Ascending aorta (tissue), 2 donors: ENCODE measurements around the gene DYSF. TPM values are rescaled to one million over a fixed set of nuclear protein-coding genes. Genes with fewer than 3 reads are reported as not detected.

Experiments used
- DNase-seq, 2 donors: peaks; one replicate each; pipeline ENCODE4 v3.0.0-alpha.2; 2019; ENCODE audit warnings: low spot score in 2 of 2
- H3K27ac ChIP-seq, 2 donors: fragments of 200-600 bp; sonication (generic); one replicate each; pipeline ENCODE4 v1.5.1; 2016 to 2017; ENCODE audit warnings: mild to moderate bottlenecking in 1 of 2
- H3K27me3 ChIP-seq: fragments of 200-600 bp; sonication (generic); one replicate; pipeline ENCODE4 v1.5.1; 2017
- H3K36me3 ChIP-seq, 2 donors: fragments of 200-600 bp; sonication (generic); one replicate each; pipeline ENCODE4 v1.5.1; 2016
- H3K4me1 ChIP-seq, 2 donors: fragments of 200-600 bp; sonication (generic); one replicate each; pipeline ENCODE4 v1.5.1; 2016 to 2017; ENCODE audit warnings: mild to moderate bottlenecking in 1 of 2
- H3K4me3 ChIP-seq, 2 donors: fragments of 200-600 bp; sonication (generic); one replicate each; pipeline ENCODE4 v1.5.1; 2016 to 2017; ENCODE audit warnings: mild to moderate bottlenecking in 1 of 2
- H3K9me3 ChIP-seq, 2 donors: fragments of 200-600 bp; sonication (generic); one replicate each; pipeline ENCODE4 v1.5.1; 2016
- CTCF ChIP-seq, 3 experiments: fragments of 200-600 bp in 2 of 3; fragments of 450-650 bp in 1 of 3; sonication (generic) in 2 of 3; IDR thresholded peaks; one replicate each; pipeline ENCODE4 v1.5.1; 2016 to 2019; ENCODE audit warnings: antibody characterized with exemption in 3 of 3, mild to moderate bottlenecking in 1 of 3, moderate library complexity in 1 of 3
- intact Hi-C: fragments of 100-400 bp; cut with DNase I; formaldehyde crosslinking; loops from one replicate; pipeline ENCODE4 v1.15.1; 2023
- total RNA-seq: library from RNA; depleted of rRNA; stranded (reverse); fragments of >200 nt; gene quantifications from one replicate; pipeline ENCODE4 v1.1.0, GENCODE V29; 2016

Gene DYSF
- total RNA-seq, 1 donor from 2014 or later: 58.3 TPM

- no peaks in the 10 kb centered on the region for H3K27me3 ChIP-seq
- no peaks in the 10 kb centered on the region for H3K36me3 ChIP-seq
- no peak overlapping the region for H3K27ac ChIP-seq
- no peak for DNase-seq
- H3K4me1 ChIP-seq: no peaks in the 10 kb centered on the region
- intact Hi-C loops: no loop called here
- TF ChIP-seq CTCF (IDR thresholded peaks at IDR 0.05): no peak
- H3K9me3 ChIP-seq: no peaks in the 10 kb centered on the region
- no peak overlapping the region for H3K4me3 ChIP-seq
These were observed 225.5 kb downstream of the DYSF start for GRCh38 chr2:71678874-71679273.

GRCh38 chr2:71679491-71679890 is 226.1 kb downstream of the DYSF start:
- TF ChIP-seq CTCF (IDR thresholded peaks at IDR 0.05): no peak
- intact Hi-C loops: no loop called here
- no peak overlapping the region for H3K4me3 ChIP-seq
- no peak for DNase-seq
- no peak overlapping the region for H3K27ac ChIP-seq
- no peaks in the 10 kb centered on the region for H3K4me1 ChIP-seq
- no peaks in the 10 kb centered on the region for H3K27me3 ChIP-seq
- no peaks in the 10 kb centered on the region for H3K36me3 ChIP-seq
- no peaks in the 10 kb centered on the region for H3K9me3 ChIP-seq

- Histone ChIP-seq H3K36me3 (no peaks in the 10 kb centered on the region), H3K27ac (no peak overlapping the region), H3K4me1 (peaks cover 3% of the 10 kb centered on the region in 2 donors), H3K9me3 (no peaks in the 10 kb centered on the region), H3K4me3 (no peak overlapping the region), H3K27me3 (no peaks in the 10 kb centered on the region)
- DNase-seq: no peak
- intact Hi-C loops: no loop called here
- TF ChIP-seq CTCF (IDR thresholded peaks at IDR 0.05): no peak
These were observed 227.6 kb downstream of the DYSF start for GRCh38 chr2:71680925-71681324.

- H3K36me3 ChIP-seq: no peaks in the 10 kb centered on the region
- H3K9me3 ChIP-seq: no peaks in the 10 kb centered on the region
- H3K4me3 ChIP-seq: no peak overlapping the region
- no peak for TF ChIP-seq CTCF (IDR thresholded peaks at IDR 0.05)
- DNase-seq: no peak
- H3K27ac ChIP-seq: no peak overlapping the region
- H3K4me1 ChIP-seq: peaks cover 3% of the 10 kb centered on the region in 2 donors
- no peaks in the 10 kb centered on the region for H3K27me3 ChIP-seq
- intact Hi-C loops: no loop called here
These were observed 228.3 kb downstream of the DYSF start for GRCh38 chr2:71681626-71682025.

GRCh38 chr2:71682341-71682740 is 229.0 kb downstream of the DYSF start:
- DNase-seq: no peak
- H3K27me3 ChIP-seq: no peaks in the 10 kb centered on the region
- no peak overlapping the region for H3K4me3 ChIP-seq

More at GRCh38 chr2:71682341-71682740, 229.0 kb downstream of the DYSF start:
- Histone ChIP-seq H3K27ac (no peak overlapping the region), H3K36me3 (no peaks in the 10 kb centered on the region), H3K9me3 (no peaks in the 10 kb centered on the region), H3K4me1 (peaks cover 3% of the 10 kb centered on the region in 2 donors)
- intact Hi-C loops: no loop called here
- no peak for TF ChIP-seq CTCF (IDR thresholded peaks at IDR 0.05)
